HG02870 (cell line): ENCODE results near the gene HOXD12.

Source experiments
- ATAC-seq: cut with Tn5 transposase; IDR thresholded peaks from one replicate; pipeline ENCODE4 v1.9.1; 2021; ENCODE audit warnings: mild to moderate bottlenecking, moderate library complexity; ENCODE audit not compliant: unreplicated experiment

HOXD12 gene

GRCh38 chr2:176092270-176093144, 7.1 kb upstream of the HOXD12 start, which contains the start of gene HOXD13:
TSS of gene HOXD13 (plus strand) at chr2:176092721. CDS start at chr2:176092891, 170 bp downstream.
- no peak for ATAC-seq

GRCh38 chr2:176093145-176093897, 6.3 kb upstream of the HOXD12 start:
- ATAC-seq: no peak

GRCh38 chr2:176093898-176094249, 5.7 kb upstream of the HOXD12 start:
- no peak for ATAC-seq

- no peak for ATAC-seq
These were observed 5.2 kb upstream of the HOXD12 start for GRCh38 chr2:176094349-176094748.

- no peak for ATAC-seq
These were observed 4.2 kb upstream of the HOXD12 start for GRCh38 chr2:176095421-176095820.

GRCh38 chr2:176096243-176096985, 3.2 kb upstream of the HOXD12 start:
- ATAC-seq: no peak

- peak; percentile 81 for ATAC-seq
These were observed 2.4 kb upstream of the HOXD12 start for GRCh38 chr2:176096986-176097819.

- ATAC-seq: no peak
These were observed 1.7 kb upstream of the HOXD12 start for GRCh38 chr2:176097820-176098365.

GRCh38 chr2:176098366-176099158, 1.0 kb upstream of the HOXD12 start:
- ATAC-seq: no peak

GRCh38 chr2:176099159-176099727, 352 bp upstream of the HOXD12 start:
- ATAC-seq: no peak

GRCh38 chr2:176100547-176101140, 1.0 kb downstream of the HOXD12 start:
- ATAC-seq: no peak

GRCh38 chr2:176101216-176101830, 1.7 kb downstream of the HOXD12 start:
- no peak for ATAC-seq

- ATAC-seq: no peak
These were observed 2.2 kb downstream of the HOXD12 start for GRCh38 chr2:176101842-176102241.

- ATAC-seq: no peak
These were observed 2.8 kb downstream of the HOXD12 start for GRCh38 chr2:176102309-176102866.

GRCh38 chr2:176103194-176103593, 3.6 kb downstream of the HOXD12 start:
- no peak for ATAC-seq

- no peak for ATAC-seq
These were observed 4.2 kb downstream of the HOXD12 start for GRCh38 chr2:176103742-176104315.

GRCh38 chr2:176104316-176105077, 4.9 kb downstream of the HOXD12 start:
- no peak for ATAC-seq
